Measurements from ENCODE around the gene ADAMTS6.

DNA sequence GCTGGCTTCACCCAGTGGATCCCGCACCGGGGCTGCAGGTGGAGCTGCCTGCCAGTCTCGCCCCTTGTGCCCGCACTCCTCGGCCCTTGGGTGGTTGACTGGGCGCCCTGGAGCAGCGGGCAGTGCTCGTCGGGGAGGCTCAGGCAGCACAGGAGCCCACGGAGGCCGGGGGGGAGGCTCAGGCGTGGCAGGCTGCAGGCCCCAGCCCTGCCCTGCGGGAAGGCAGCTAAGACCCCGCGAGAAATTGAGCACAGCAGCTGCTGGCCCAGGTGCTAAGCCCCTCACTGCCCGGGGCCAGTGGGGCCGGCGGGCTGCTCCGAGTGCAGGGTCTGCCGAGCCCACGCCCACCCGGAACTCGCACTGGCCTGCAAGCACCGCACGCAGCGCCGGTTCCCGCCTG lies 3.7 kb upstream of the ADAMTS6 start:
- TF ChIP-seq CEBPB (IDR thresholded peaks at IDR 0.05) = no peak
- no peak for TF ChIP-seq EP300 (IDR thresholded peaks at IDR 0.05; ENCODE audit: borderline replicate concordance)
- TF ChIP-seq FOXM1 (IDR thresholded peaks at IDR 0.05; ENCODE audit: borderline replicate concordance, low read depth) = no peak
- TF ChIP-seq USF1 (IDR thresholded peaks at IDR 0.05) = no peak
- TF ChIP-seq RAD21 (IDR thresholded peaks at IDR 0.05; ENCODE audit: low read depth) = no peak
- TF ChIP-seq TAF1 (IDR thresholded peaks at IDR 0.05; ENCODE audit: low read depth) = no peak
- no peak for TF ChIP-seq ZBTB7A (IDR thresholded peaks at IDR 0.05; ENCODE audit: low read depth)
- no peak for TF ChIP-seq MAX (IDR thresholded peaks at IDR 0.05)
- no peak for TF ChIP-seq NFIC (IDR thresholded peaks at IDR 0.05)
- no peak for TF ChIP-seq TCF12 (IDR thresholded peaks at IDR 0.05; ENCODE audit: low read depth)
- no peak for TF ChIP-seq REST (IDR thresholded peaks at IDR 0.05; ENCODE audit: low read depth)
- TF ChIP-seq YY1 (IDR thresholded peaks at IDR 0.05; ENCODE audit: low read depth) = no peak
- no peak for TF ChIP-seq CREB1 (IDR thresholded peaks at IDR 0.05; ENCODE audit: low read depth)
- TF ChIP-seq EGR1 (IDR thresholded peaks at IDR 0.05) = no peak

Measured in Ishikawa (cell line).